ENCODE data around the gene SECTM1.

Gene SECTM1

DNA sequence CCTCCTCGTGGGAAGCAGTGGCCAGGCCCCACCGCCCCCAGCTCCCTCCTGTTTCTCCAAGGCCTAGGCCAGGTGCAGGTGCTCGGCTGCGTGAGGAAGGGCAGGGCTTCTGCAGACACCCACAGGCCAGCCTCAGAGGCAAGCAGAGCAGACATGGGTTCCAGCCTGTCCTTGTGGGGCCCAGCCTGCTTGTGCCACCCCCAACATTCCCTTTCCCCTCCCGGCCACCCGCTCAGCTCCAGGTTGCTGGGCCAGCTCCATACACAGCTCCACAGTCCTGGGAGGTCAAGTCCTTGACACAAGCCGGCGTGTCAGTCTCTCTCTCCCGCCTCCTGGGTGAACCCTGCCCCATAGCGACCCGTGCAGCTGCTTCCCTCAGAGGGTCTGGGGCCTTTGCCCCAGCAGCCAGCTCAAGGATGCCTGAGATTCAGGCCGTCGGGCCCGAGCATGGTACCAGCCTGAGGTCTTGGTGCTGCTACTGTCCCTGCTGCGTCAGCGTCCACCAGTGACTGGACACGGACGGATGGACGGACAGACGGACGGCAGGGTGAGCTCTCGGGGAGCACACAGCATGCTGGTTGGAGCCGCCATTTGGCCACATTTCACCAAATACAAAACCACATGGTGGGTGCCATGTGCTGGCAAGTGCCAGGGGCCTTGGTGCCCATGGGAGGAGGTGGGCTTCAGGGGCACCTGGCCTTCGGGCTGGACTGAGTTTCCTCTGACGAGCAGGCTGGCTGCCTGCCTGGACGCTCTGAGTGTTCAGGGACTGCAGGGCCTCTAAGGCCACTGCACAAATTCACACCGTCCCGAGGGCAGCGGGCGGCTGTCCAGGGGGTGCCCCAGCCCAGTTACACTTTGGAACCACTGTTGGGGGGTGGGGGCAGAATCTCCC lies 8.0 kb downstream of the SECTM1 start:
- Histone ChIP-seq H3K4me3 (ENCODE audit: insufficient read depth, low read length, poor library complexity, severe bottlenecking) (no peak overlapping the region), H2AFZ (ENCODE audit: low read depth, low read length, severe bottlenecking) (no peak overlapping the region), H3K36me3 (ENCODE audit: low read length) (no peaks in the 10 kb centered on the region), H3K27ac (ENCODE audit: low read depth, low read length) (no peak overlapping the region), H3K27me3 (ENCODE audit: low read length) (no peaks in the 10 kb centered on the region), H3K79me2 (ENCODE audit: insufficient read depth, low read length) (no peaks in the 10 kb centered on the region), H3F3A (ENCODE audit: insufficient read depth) (no peaks in the 10 kb centered on the region), H4K20me1 (ENCODE audit: low read depth, low read length) (no peaks in the 10 kb centered on the region), H3K9me2 (replicated peaks; ENCODE audit: insufficient read depth, low read length) (no peaks in the 10 kb centered on the region), H3K4me2 (ENCODE audit: low read depth, low read length, poor library complexity, severe bottlenecking) (no peak overlapping the region), H3K9me3 (ENCODE audit: insufficient read depth, low read length) (no peaks in the 10 kb centered on the region), H3K9ac (ENCODE audit: low read length) (no peak overlapping the region)
- TF ChIP-seq EZH2phosphoT487 (conservative IDR thresholded peaks at IDR 0.05; ENCODE audit: low read length) = no peak
- TF ChIP-seq, protein P1, sequence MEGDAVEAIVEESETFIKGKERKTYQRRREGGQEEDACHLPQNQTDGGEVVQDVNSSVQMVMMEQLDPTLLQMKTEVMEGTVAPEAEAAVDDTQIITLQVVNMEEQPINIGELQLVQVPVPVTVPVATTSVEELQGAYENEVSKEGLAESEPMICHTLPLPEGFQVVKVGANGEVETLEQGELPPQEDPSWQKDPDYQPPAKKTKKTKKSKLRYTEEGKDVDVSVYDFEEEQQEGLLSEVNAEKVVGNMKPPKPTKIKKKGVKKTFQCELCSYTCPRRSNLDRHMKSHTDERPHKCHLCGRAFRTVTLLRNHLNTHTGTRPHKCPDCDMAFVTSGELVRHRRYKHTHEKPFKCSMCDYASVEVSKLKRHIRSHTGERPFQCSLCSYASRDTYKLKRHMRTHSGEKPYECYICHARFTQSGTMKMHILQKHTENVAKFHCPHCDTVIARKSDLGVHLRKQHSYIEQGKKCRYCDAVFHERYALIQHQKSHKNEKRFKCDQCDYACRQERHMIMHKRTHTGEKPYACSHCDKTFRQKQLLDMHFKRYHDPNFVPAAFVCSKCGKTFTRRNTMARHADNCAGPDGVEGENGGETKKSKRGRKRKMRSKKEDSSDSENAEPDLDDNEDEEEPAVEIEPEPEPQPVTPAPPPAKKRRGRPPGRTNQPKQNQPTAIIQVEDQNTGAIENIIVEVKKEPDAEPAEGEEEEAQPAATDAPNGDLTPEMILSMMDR (IDR thresholded peaks at IDR 0.05; ENCODE audit: insufficient read depth, low read length, poor library complexity, severe bottlenecking) = no peak

DNA sequence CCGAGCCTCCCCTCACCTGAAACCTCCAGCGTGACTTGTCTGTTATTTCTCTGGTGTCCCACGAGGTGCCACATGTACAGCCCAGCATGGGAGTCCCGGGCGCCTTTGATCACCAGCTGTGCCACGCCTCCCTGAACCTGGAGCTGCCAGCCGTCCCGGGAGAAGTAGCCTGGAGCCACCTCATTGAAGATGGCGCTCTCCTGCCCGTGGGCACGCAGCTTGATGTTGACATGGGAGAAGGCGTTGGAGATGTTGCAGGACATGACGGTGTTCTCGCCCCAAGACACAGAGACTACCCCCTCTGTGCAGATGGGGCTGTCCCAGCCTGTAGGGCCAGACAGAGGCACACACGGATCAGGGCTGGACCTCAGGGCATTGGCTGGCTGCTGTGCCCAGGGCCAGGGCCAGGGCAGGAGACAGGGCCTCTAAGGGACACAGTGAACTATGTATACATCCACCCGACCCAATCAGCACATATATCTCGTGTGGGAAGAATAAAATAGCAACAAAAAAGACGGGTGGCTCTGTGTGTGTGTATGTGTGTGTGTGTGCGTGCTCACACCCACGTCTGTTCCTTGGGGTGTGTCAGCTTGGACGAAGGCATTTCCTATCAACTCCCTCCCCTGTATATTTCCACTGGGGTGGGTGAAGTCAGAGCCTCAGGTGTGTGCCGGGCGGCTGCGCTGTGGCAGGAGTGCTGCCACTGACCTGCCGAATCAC lies 8.8 kb downstream of the SECTM1 start:
- no peak overlapping the region for H2AFZ ChIP-seq (ENCODE audit: low read depth, low read length, severe bottlenecking)
- H3K27ac ChIP-seq (ENCODE audit: low read depth, low read length) = no peak overlapping the region
- no peak overlapping the region for H3K4me2 ChIP-seq (ENCODE audit: low read depth, low read length, poor library complexity, severe bottlenecking)
- H3K27me3 ChIP-seq (ENCODE audit: low read length) = no peaks in the 10 kb centered on the region
- no peak overlapping the region for H3K4me3 ChIP-seq (ENCODE audit: insufficient read depth, low read length, poor library complexity, severe bottlenecking)
- H4K20me1 ChIP-seq (ENCODE audit: low read depth, low read length) = no peaks in the 10 kb centered on the region
- no peaks in the 10 kb centered on the region for H3K9me2 ChIP-seq (replicated peaks; ENCODE audit: insufficient read depth, low read length)
- H3F3A ChIP-seq (ENCODE audit: insufficient read depth) = no peaks in the 10 kb centered on the region
- no peaks in the 10 kb centered on the region for H3K79me2 ChIP-seq (ENCODE audit: insufficient read depth, low read length)
- no peaks in the 10 kb centered on the region for H3K36me3 ChIP-seq (ENCODE audit: low read length)
- H3K9me3 ChIP-seq (ENCODE audit: insufficient read depth, low read length) = no peaks in the 10 kb centered on the region
- no peak overlapping the region for H3K9ac ChIP-seq (ENCODE audit: low read length)
- TF ChIP-seq EZH2phosphoT487 (conservative IDR thresholded peaks at IDR 0.05; ENCODE audit: low read length) = no peak
- TF ChIP-seq, protein P1 (IDR thresholded peaks at IDR 0.05; ENCODE audit: insufficient read depth, low read length, poor library complexity, severe bottlenecking) = no peak

DNA sequence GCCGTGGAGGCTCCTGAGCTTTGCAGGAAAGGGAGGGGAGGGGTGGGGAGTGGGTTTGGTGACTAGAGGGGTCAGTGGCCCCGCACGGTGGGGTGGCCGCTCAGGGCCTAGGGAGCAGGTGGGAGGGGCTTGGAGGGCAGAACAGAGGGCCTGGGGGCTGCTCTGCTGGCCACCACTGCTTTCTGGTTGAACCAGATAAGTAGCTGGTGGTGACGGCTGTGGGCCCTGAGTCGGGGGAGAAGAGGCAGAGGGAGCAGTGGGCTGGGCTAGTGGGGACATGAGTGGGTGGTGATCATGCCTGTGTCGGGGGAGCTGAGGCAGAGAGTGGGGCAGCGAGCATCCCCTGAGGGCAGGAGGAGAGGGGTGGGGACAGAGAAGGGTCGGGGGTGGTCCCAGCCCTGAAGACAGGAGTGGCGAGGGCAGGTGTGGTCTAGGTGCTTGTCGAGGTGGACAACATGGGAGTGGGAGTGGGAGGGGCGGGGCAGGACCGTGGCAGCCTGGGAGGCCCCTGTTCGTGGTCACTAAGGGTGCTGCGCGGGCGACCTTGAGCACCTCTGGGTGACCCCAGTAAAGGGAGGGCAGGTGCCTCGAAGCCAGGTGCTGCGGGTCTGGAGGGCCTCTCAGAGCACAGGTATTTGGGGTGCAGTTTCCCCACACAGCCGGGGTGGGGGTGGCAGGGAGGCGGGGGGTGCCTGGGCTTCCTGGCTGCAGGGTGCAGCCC lies 9.9 kb downstream of the SECTM1 start:
- Histone ChIP-seq H3K4me2 (ENCODE audit: low read depth, low read length, poor library complexity, severe bottlenecking) (no peak overlapping the region), H3K79me2 (ENCODE audit: insufficient read depth, low read length) (no peaks in the 10 kb centered on the region), H2AFZ (ENCODE audit: low read depth, low read length, severe bottlenecking) (no peak overlapping the region), H3K9me3 (ENCODE audit: insufficient read depth, low read length) (no peaks in the 10 kb centered on the region), H3K4me3 (ENCODE audit: insufficient read depth, low read length, poor library complexity, severe bottlenecking) (no peak overlapping the region), H4K20me1 (ENCODE audit: low read depth, low read length) (no peaks in the 10 kb centered on the region), H3K9ac (ENCODE audit: low read length) (no peak overlapping the region), H3K27ac (ENCODE audit: low read depth, low read length) (no peak overlapping the region), H3K27me3 (ENCODE audit: low read length) (no peaks in the 10 kb centered on the region), H3K36me3 (ENCODE audit: low read length) (no peaks in the 10 kb centered on the region), H3K9me2 (replicated peaks; ENCODE audit: insufficient read depth, low read length) (no peaks in the 10 kb centered on the region), H3F3A (ENCODE audit: insufficient read depth) (no peaks in the 10 kb centered on the region)
- TF ChIP-seq, protein P1 (IDR thresholded peaks at IDR 0.05; ENCODE audit: insufficient read depth, low read length, poor library complexity, severe bottlenecking) = no peak
